ENCODE measurements around the gene FOXJ1. TPM values are rescaled to one million over a fixed set of nuclear protein-coding genes. Genes with fewer than 3 reads are reported as not detected.

The FOXJ1 gene
- total and polyA plus RNA-seq, 2 of the 8 experiments (the other 6 are each of a cell fraction or from before 2014, with no cell fraction given) = 4.7 to 5.4 TPM

GRCh38 chr17:76095943-76096342, 45.1 kb downstream of the FOXJ1 start:
- Histone ChIP-seq H3K4me1 (replicated peaks in 1 of 4; ENCODE audit: control insufficient read depth in 3 of 4, insufficient read depth in 4 of 4, low read length in 3 of 4) (no peaks in the 10 kb centered on the region), H3K9ac (replicated peaks in 1 of 4; ENCODE audit: extremely low read depth in 1 of 4, low read depth in 3 of 4, low read length in 3 of 4) (no peak overlapping the region), H2AK5ac (ENCODE audit: low read depth, low read length) (no peak overlapping the region), H3K4me3 (ENCODE audit: extremely low read depth in 1 of 4, insufficient read depth in 2 of 4, low read depth in 3 of 4, low read length in 4 of 4) (no peak overlapping the region), H2BK20ac (ENCODE audit: low read length) (no peak overlapping the region), H3K4ac (replicated peaks; ENCODE audit: insufficient read length, low read depth, low read length) (no peak overlapping the region), H3K27me3 (replicated peaks in 1 of 4; ENCODE audit: control insufficient read depth in 3 of 4, extremely low read depth in 1 of 4, insufficient read depth in 3 of 4, low read length in 3 of 4) (no peaks in the 10 kb centered on the region), H4K5ac (ENCODE audit: insufficient read length, low read depth, low read length) (no peak overlapping the region), H3K79me2 (ENCODE audit: control insufficient read depth in 1 of 2, insufficient read depth in 2 of 2, low read length in 2 of 2) (no peaks in the 10 kb centered on the region), H3K23me2 (ENCODE audit: low read depth, low read length) (no peaks in the 10 kb centered on the region), H2BK120ac (replicated peaks; ENCODE audit: low read depth, low read length) (no peak overlapping the region), H3K56ac (replicated peaks; ENCODE audit: insufficient read length, low read depth, low read length) (no peak overlapping the region), H3K27ac (ENCODE audit: low read depth, low read length) (no peak overlapping the region), H2BK15ac (ENCODE audit: low read length) (no peak overlapping the region), H3K4me2 (ENCODE audit: insufficient read depth in 1 of 2, low read depth in 2 of 2, low read length in 2 of 2) (no peak overlapping the region), H4K20me1 (replicated peaks in 1 of 2; ENCODE audit: control insufficient read depth in 1 of 2, insufficient read depth in 2 of 2, low read length in 2 of 2) (peaks cover 0 to 2% of the 10 kb centered on the region in 2 experiments), H3K14ac (ENCODE audit: insufficient read length) (no peak overlapping the region), H2BK12ac (ENCODE audit: low read depth, low read length) (no peak overlapping the region), H4K91ac (replicated peaks; ENCODE audit: insufficient read length, low read length) (no peak overlapping the region), H3K36me3 (ENCODE audit: control insufficient read depth in 2 of 4, insufficient read depth in 4 of 4, low read length in 3 of 4) (peaks cover 25 to 65% (median 35%) of the 10 kb centered on the region in 4 experiments; a peak in 7 of 8 replicates), H2BK5ac (ENCODE audit: low read depth, low read length) (no peak overlapping the region), H3K23ac (ENCODE audit: insufficient read length) (no peak overlapping the region), H4K8ac (ENCODE audit: extremely low read depth, insufficient read depth, low read length) (no peak overlapping the region), H3K18ac (ENCODE audit: extremely low read depth, low read length) (no peak overlapping the region), H3K79me1 (ENCODE audit: low read depth, low read length) (peaks cover 2% of the 10 kb centered on the region; the same call in 1 of the 2 replicates), H2AFZ (ENCODE audit: low read length) (no peak overlapping the region), H3K9me3 (ENCODE audit: insufficient read depth in 2 of 2, low read depth in 1 of 2, low read length in 1 of 2) (no peaks in the 10 kb centered on the region)
- POLR2A ChIA-PET (ENCODE audit: partially characterized antibody) = interaction anchor here (1.0 to 2.7 kb wide), 4 partner anchors 8 to 21 kb away, joined by 3 to 8 read pairs (median 3); partner anchors contain the start of genes EXOC7, GALR2 and ZACN
- no peak for DNase-seq (ENCODE audit: low read depth in 1 of 2, low spot score in 2 of 2)
- CTCF ChIA-PET (ENCODE audit: partially characterized antibody) = interaction anchor here (0.9 to 3.0 kb wide), 6 partner anchors 8 to 461 kb away, joined by 3 to 8 read pairs (median 4); partner anchors contain the start of genes CDK3 and GALR2
- 91% methylated on average over 13 of the region's 13 CpGs; no CpG with 5 or more reads in 1 of the 2 experiments for WGBS, 2 experiments (ENCODE audit: extremely low coverage in 1 of 2, insufficient coverage in 1 of 2, insufficient read length in 1 of 2, insufficient replicate concordance in 2 of 2, low coverage in 1 of 2, low lambda C conversion rate in 2 of 2, missing lambda C conversion rate in 1 of 2)
- FAIRE-seq = no peak
- no peak for TF ChIP-seq ATF3 (IDR thresholded peaks at IDR 0.05; ENCODE audit: insufficient read depth, low read depth, low read length)
- TF ChIP-seq SRF (IDR thresholded peaks at IDR 0.05; ENCODE audit: low read depth, low read length) = no peak
- no peak for TF ChIP-seq CBX8 (IDR thresholded peaks at IDR 0.05; ENCODE audit: borderline replicate concordance, low read depth, low read length)
- TF ChIP-seq JUND (IDR thresholded peaks at IDR 0.05; ENCODE audit: low read length) = no peak
- TF ChIP-seq MAX (IDR thresholded peaks at IDR 0.05) = no peak
- TF ChIP-seq CREB1 (IDR thresholded peaks at IDR 0.05) = no peak
- no peak for TF ChIP-seq KDM1A (IDR thresholded peaks at IDR 0.05; ENCODE audit: borderline replicate concordance, low read length)
- no peak for TF ChIP-seq POLR2A (IDR thresholded peaks at IDR 0.05; ENCODE audit: control extremely low read depth in 1 of 2, low read depth in 2 of 2, low read length in 2 of 2)
- TF ChIP-seq BRCA1 (IDR thresholded peaks at IDR 0.05; ENCODE audit: low read depth, low read length) = no peak
- TF ChIP-seq EGR1 (IDR thresholded peaks at IDR 0.05; ENCODE audit: borderline replicate concordance, low read depth, low read length) = no peak
- TF ChIP-seq SIN3A (conservative IDR thresholded peaks at IDR 0.05 in 1 of 2, IDR thresholded peaks at IDR 0.05 in 1 of 2; ENCODE audit: low read depth in 1 of 2, low read length in 2 of 2) = no peak
- TF ChIP-seq EP300 (IDR thresholded peaks at IDR 0.05; ENCODE audit: borderline replicate concordance in 1 of 2, low read depth in 2 of 2, low read length in 2 of 2) = no peak

Data from H1 (cell line).